Mesodermal cell (in vitro differentiated cells): ENCODE results near the gene CENPI. TPM values are rescaled to one million over a fixed set of nuclear protein-coding genes. Genes with fewer than 3 reads are reported as not detected.
"Not testable (repeated sequence)": the region's sequence is repeated elsewhere in the genome, so short reads cannot be mapped to it uniquely, and the experiment has no call there.

Experiments used
- H3K27ac ChIP-seq: 2 replicates; pipeline ENCODE4 v1.7.0; 2013; ENCODE audit warnings: mild to moderate bottlenecking, low read depth, low read length, moderate library complexity; ENCODE audit not compliant: severe bottlenecking
- H3K36me3 ChIP-seq: 2 replicates; pipeline ENCODE4 v1.7.1; 2013; ENCODE audit warnings: mild to moderate bottlenecking, low read length, moderate library complexity; ENCODE audit not compliant: control insufficient read depth, insufficient read depth
- H3K4me1 ChIP-seq: one replicate; pipeline ENCODE4 v1.7.1; 2013; ENCODE audit warnings: mild to moderate bottlenecking, low read length; ENCODE audit not compliant: insufficient read depth, control insufficient read depth, poor library complexity, severe bottlenecking
- H3K4me3 ChIP-seq: 2 replicates; pipeline ENCODE4 v1.7.0; 2013; ENCODE audit warnings: low read length, control low read depth, mild to moderate bottlenecking; ENCODE audit not compliant: insufficient read depth, poor library complexity, severe bottlenecking; ENCODE audit errors: extremely low read depth
- H3K9me3 ChIP-seq: 2 replicates; pipeline ENCODE4 v1.7.1; 2013; ENCODE audit warnings: mild to moderate bottlenecking, low read length, moderate library complexity; ENCODE audit not compliant: control insufficient read depth
- WGBS, 2 experiments: methylation state at CpG; one replicate each; pipeline ENCODE4 v1.1.5; 2013; ENCODE audit warnings: missing lambda C conversion rate in 2 of 2; ENCODE audit not compliant: insufficient coverage in 2 of 2; 5-methylcytosine and 5-hydroxymethylcytosine counted together
- polyA plus RNA-seq, 2 experiments: library from polyadenylated mRNA; stranded (reverse); fragments of 50-300 nt; gene quantifications; one replicate each; pipeline ENCODE4 v1.2.3, GENCODE V29; 2013

CENPI gene
- 22.5 TPM for polyA plus RNA-seq (2013, experiment 1 of 2)
- 21.0 TPM for polyA plus RNA-seq (2013, experiment 2 of 2)

- Histone ChIP-seq H3K9me3 (no peaks in the 10 kb centered on the region), H3K27ac (peak within 1 kb of the TSS; percentile 64), H3K36me3 (peaks cover 16% of the 10 kb centered on the region), H3K4me1 (no peaks in the 10 kb centered on the region), H3K4me3 (peak within 1 kb of the TSS; percentile 53)
- WGBS, 2 experiments, result 0% methylated on average over 19 to 23 of the region's 48 CpGs
Measured at GRCh38 chrX:101097546-101098453, at the start of gene CENPI. CENPI (plus strand) TSS chrX:101098204; CDS start chrX:101101071, 2,867 bp downstream.

- 53% methylated on average over 3 of the region's 5 CpGs; no CpG with 5 or more reads in 1 of the 2 experiments for WGBS, 2 experiments
- Histone ChIP-seq H3K4me1 (no peaks in the 10 kb centered on the region), H3K4me3 (peak overlapping the region; percentile 48), H3K9me3 (no peaks in the 10 kb centered on the region), H3K36me3 (no peaks in the 10 kb centered on the region), H3K27ac (no peak overlapping the region)
Measured at GRCh38 chrX:101051153-101051548, 46.9 kb upstream of the CENPI start.

- H3K27ac ChIP-seq, result no peak within 1 kb of the TSS
Measured at GRCh38 chrX:101051549-101052302, 46.3 kb upstream of the CENPI start, which contains the start of gene TRMT2B. TRMT2B (minus strand) TSS chrX:101052111; CDS start chrX:101042289, 9,822 bp downstream.

GRCh38 chrX:101056551-101056950, 41.5 kb upstream of the CENPI start:
- H3K27ac ChIP-seq, result peak overlapping the region; percentile 29
- H3K4me1 ChIP-seq, H3K9me3 ChIP-seq, H3K4me3 ChIP-seq, H3K36me3 ChIP-seq: not testable (repeated sequence)
- whole genome bisulfite sequencing, 2 experiments, result no CpG with 5 or more reads among the region's 4 CpGs

More at GRCh38 chrX:101051549-101052302, 46.3 kb upstream of the CENPI start, which contains the start of gene TRMT2B:
- H3K4me1 ChIP-seq, result no peaks in the 10 kb centered on the region
- no peaks in the 10 kb centered on the region for H3K36me3 ChIP-seq
- peak within 1 kb of the TSS; percentile 48 for H3K4me3 ChIP-seq
- H3K9me3 ChIP-seq, result no peaks in the 10 kb centered on the region
- 0% methylated on average over 3 to 8 of the region's 43 CpGs for whole genome bisulfite sequencing, 2 experiments

GRCh38 chrX:101057093-101057714, 40.8 kb upstream of the CENPI start:
- Histone ChIP-seq H3K4me1 (peaks cover 3% of the 10 kb centered on the region), H3K4me3 (no peak overlapping the region), H3K9me3 (no peaks in the 10 kb centered on the region), H3K27ac (peak overlapping the region; percentile 29), H3K36me3 (no peaks in the 10 kb centered on the region)
- WGBS, 2 experiments, result no CpG with 5 or more reads among the region's 3 CpGs

GRCh38 chrX:101062176-101062575, 35.8 kb upstream of the CENPI start:
- Histone ChIP-seq H3K9me3 (no peaks in the 10 kb centered on the region), H3K36me3 (no peaks in the 10 kb centered on the region), H3K27ac (no peak overlapping the region), H3K4me1 (peaks cover under 1% of the 10 kb centered on the region), H3K4me3 (no peak overlapping the region)

GRCh38 chrX:101071582-101071981, 26.4 kb upstream of the CENPI start:
- 92% methylated on average over 2 of the region's 3 CpGs; no CpG with 5 or more reads in 1 of the 2 experiments for WGBS, 2 experiments
- H3K27ac ChIP-seq, result no peak overlapping the region
- no peaks in the 10 kb centered on the region for H3K9me3 ChIP-seq
- H3K4me3 ChIP-seq, result no peak overlapping the region
- H3K36me3 ChIP-seq, result no peaks in the 10 kb centered on the region
- no peaks in the 10 kb centered on the region for H3K4me1 ChIP-seq

- WGBS, 2 experiments, result 17% methylated on average over 1 of the region's 23 CpGs; no CpG with 5 or more reads in 1 of the 2 experiments
- H3K4me3 ChIP-seq, result peak within 1 kb of the TSS; percentile 36
- peaks cover 6% of the 10 kb centered on the region for H3K4me1 ChIP-seq
- H3K9me3 ChIP-seq, result no peaks in the 10 kb centered on the region
- no peak within 1 kb of the TSS for H3K27ac ChIP-seq
- no peaks in the 10 kb centered on the region for H3K36me3 ChIP-seq
Measured at GRCh38 chrX:101078716-101079598, 19.0 kb upstream of the CENPI start, which contains the start of gene TMEM35A. TMEM35A (plus strand) TSS chrX:101078879; CDS start chrX:101079003, 124 bp downstream.

GRCh38 chrX:101079736-101080270, 18.2 kb upstream of the CENPI start:
- H3K4me3 ChIP-seq, result peak overlapping the region; percentile 2
- H3K9me3 ChIP-seq, result no peaks in the 10 kb centered on the region
- H3K27ac ChIP-seq, result no peak overlapping the region
- H3K4me1 ChIP-seq, result peaks cover 6% of the 10 kb centered on the region
- no peaks in the 10 kb centered on the region for H3K36me3 ChIP-seq
- WGBS, 2 experiments, result 57% methylated on average over 1 of the region's 8 CpGs; no CpG with 5 or more reads in 1 of the 2 experiments
